GM18498 (cell line): Measurements from ENCODE around the gene CSTF1.
A peak's percentile ranks its signal among the peaks of the same experiment; 100 is the strongest.

ENCODE experiments used
- ATAC-seq: cut with Tn5 transposase; IDR thresholded peaks from one replicate; pipeline ENCODE4 v1.9.1; 2021; ENCODE audit warnings: mild to moderate bottlenecking, moderate library complexity; ENCODE audit not compliant: unreplicated experiment

Gene CSTF1

DNA sequence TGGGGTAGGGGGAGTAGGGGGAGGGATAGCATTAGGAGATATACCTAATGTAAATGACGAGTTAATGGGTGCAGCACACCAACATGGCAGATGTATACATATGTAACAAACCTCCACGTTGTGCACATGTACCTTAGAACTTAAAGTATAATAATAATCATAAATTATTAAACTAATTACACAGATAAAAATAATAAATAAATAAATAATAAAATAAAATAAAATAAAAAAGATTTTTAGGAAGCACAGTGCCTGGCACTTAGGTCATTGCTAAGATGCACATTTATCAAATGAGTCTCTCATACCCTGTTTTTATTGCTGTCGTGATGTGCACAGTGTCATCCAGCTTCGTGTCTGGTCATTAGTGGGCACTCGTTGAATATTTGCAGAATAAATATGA is 57.0 kb downstream of the CSTF1 start:
- no peak for ATAC-seq

DNA sequence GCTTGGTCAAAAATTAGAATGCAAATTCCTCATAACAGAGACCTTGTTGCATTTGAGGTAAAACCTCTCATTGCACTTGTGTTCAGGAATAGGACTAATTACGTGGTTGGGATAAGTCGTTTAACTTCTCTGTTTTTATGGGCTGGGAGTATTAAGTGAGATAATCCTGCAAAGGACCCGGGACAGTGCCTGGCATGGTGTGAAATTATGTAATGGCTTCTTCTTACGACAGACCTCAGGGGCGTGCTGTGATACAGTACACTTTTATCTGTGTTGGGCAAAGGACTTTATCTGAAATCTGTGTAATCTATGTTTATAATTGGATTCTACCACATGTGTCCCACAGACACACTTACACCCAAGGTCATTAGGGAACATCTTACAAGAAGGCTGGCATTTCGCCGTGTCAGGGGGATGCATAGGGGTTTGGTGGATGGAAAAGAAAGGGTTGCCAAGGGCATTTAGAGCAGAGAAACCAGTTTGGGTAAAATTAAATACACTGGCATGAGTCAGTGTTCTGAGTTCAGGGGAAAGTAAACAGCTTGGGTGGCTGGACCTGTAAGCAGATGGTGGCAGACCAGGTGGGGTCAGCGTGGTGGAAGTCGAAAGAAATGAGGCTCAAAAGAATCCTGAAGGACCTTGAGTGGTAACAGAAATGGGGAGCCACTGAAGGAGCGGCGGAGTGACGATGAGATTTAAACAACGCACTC is 58.8 kb downstream of the CSTF1 start:
- no peak for ATAC-seq

DNA sequence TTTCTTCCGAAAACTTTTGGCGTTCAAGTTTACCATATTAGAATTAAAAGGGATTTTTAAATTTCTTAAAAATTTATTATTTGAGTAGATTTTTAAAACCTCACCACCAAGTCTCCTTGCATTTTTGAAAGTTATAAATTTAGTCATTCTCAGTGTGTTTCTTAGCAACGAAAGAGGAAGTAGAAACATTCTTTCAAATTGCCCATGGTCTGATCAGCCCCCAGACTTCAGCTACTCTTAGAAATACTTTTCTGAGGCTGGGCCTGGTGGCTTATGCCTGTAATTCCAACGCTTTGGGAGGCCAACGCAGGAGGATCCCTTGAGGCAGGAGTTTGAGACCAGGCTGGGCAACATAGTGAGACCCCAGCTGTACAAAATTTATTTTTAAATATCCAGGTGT is 60.9 kb downstream of the CSTF1 start:
- peak; percentile 86 for ATAC-seq

DNA sequence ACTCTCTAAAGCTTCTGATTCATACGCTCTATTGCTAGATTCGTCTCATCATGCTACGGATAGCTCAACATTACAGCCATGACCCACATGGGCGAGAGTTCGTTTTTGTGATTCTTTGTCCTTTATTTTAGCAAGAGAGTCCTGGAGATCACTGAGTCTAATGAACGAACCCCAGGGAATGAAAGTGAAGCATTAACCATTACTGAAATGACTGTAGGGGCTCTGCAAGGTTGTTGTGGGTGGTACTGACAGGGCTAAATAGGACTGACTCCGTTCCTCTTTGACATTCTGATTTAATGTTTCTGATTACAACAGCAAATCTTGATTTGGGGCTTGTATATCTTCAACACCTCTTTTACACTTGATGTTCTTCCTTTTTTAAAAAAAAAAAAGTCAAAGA is 62.3 kb downstream of the CSTF1 start:
- ATAC-seq: no peak
